ENCODE data around the gene FARP1. TPM values are rescaled to one million over a fixed set of nuclear protein-coding genes. Genes with fewer than 3 reads are reported as not detected.

Gene FARP1
- total and polyA plus RNA-seq, 2 of the 8 experiments (the other 6 are each of a cell fraction or from before 2014, with no cell fraction given), result 24.7 to 104 TPM

- WGBS, 2 experiments (ENCODE audit: extremely low coverage in 1 of 2, insufficient coverage in 1 of 2, insufficient read length in 1 of 2, insufficient replicate concordance in 2 of 2, low coverage in 1 of 2, low lambda C conversion rate in 2 of 2, missing lambda C conversion rate in 1 of 2), result 86% methylated on average over 32 of the region's 37 CpGs; no CpG with 5 or more reads in 1 of the 2 experiments
- no peak overlapping the region for H4K5ac ChIP-seq (ENCODE audit: insufficient read length, low read depth, low read length)
- no peaks in the 10 kb centered on the region for H3K79me2 ChIP-seq (ENCODE audit: control insufficient read depth in 1 of 2, insufficient read depth in 2 of 2, low read length in 2 of 2)
- H3K23me2 ChIP-seq (ENCODE audit: low read depth, low read length), result no peaks in the 10 kb centered on the region
- H3K56ac ChIP-seq (replicated peaks; ENCODE audit: insufficient read length, low read depth, low read length), result no peak overlapping the region
- no peak overlapping the region for H3K18ac ChIP-seq (ENCODE audit: extremely low read depth, low read length)
- H2AK5ac ChIP-seq (ENCODE audit: low read depth, low read length), result no peak overlapping the region
- DNase-seq (ENCODE audit: low read depth in 1 of 2, low spot score in 2 of 2), result no peak
- no peaks in the 10 kb centered on the region for H3K27me3 ChIP-seq (replicated peaks in 1 of 4; ENCODE audit: control insufficient read depth in 3 of 4, extremely low read depth in 1 of 4, insufficient read depth in 3 of 4, low read length in 3 of 4)
- H2BK12ac ChIP-seq (ENCODE audit: low read depth, low read length), result no peak overlapping the region
- H3K27ac ChIP-seq (ENCODE audit: low read depth, low read length), result no peak overlapping the region
- no peak overlapping the region for H3K4me2 ChIP-seq (ENCODE audit: insufficient read depth in 1 of 2, low read depth in 2 of 2, low read length in 2 of 2)
- no peak overlapping the region for H2AFZ ChIP-seq (ENCODE audit: low read length)
- H2BK120ac ChIP-seq (replicated peaks; ENCODE audit: low read depth, low read length), result no peak overlapping the region
- ChIA-PET POLR2A (ENCODE audit: partially characterized antibody) (interaction anchor here (1.9 kb wide), 1 partner anchor 9 kb away, joined by 4 read pairs; no protein-coding TSS in a partner anchor), CTCF (ENCODE audit: partially characterized antibody) (interaction anchor here (1.1 kb wide), 1 partner anchor 32 kb away, joined by 3 read pairs; no protein-coding TSS in a partner anchor)
- no peak for TF ChIP-seq POLR2AphosphoS5 (IDR thresholded peaks at IDR 0.05; ENCODE audit: low read depth, low read length)
- no peak for TF ChIP-seq ZNF274 (IDR thresholded peaks at IDR 0.05; ENCODE audit: borderline replicate concordance, extremely low read depth, low read length)
- no peak for TF ChIP-seq NRF1 (IDR thresholded peaks at IDR 0.05; ENCODE audit: low read depth, low read length)
- TF ChIP-seq CEBPB (IDR thresholded peaks at IDR 0.05; ENCODE audit: low read depth, low read length), result no peak
- H2BK5ac ChIP-seq (ENCODE audit: low read depth, low read length), result no peak overlapping the region
- H3K4ac ChIP-seq (replicated peaks; ENCODE audit: insufficient read length, low read depth, low read length), result no peak overlapping the region
- peaks cover 0 to 4% (median 1%) of the 10 kb centered on the region in 4 experiments; a peak in 2 of 7 replicates for H3K4me1 ChIP-seq (replicated peaks in 1 of 4; ENCODE audit: control insufficient read depth in 3 of 4, insufficient read depth in 4 of 4, low read length in 3 of 4)
- no peak for FAIRE-seq
- H4K91ac ChIP-seq (replicated peaks; ENCODE audit: insufficient read length, low read length), result no peak overlapping the region
- H2BK20ac ChIP-seq (ENCODE audit: low read length), result no peak overlapping the region
- H2BK15ac ChIP-seq (ENCODE audit: low read length), result no peak overlapping the region
- H3K9ac ChIP-seq (replicated peaks in 1 of 4; ENCODE audit: extremely low read depth in 1 of 4, low read depth in 3 of 4, low read length in 3 of 4), result no peak overlapping the region
- peaks cover 4 to 28% (median 9%) of the 10 kb centered on the region in 4 experiments; a peak in 5 of 8 replicates for H3K36me3 ChIP-seq (ENCODE audit: control insufficient read depth in 2 of 4, insufficient read depth in 4 of 4, low read length in 3 of 4)
- no peak overlapping the region; the same call in 1 of the 2 replicates for H4K8ac ChIP-seq (ENCODE audit: extremely low read depth, insufficient read depth, low read length)
- H3K23ac ChIP-seq (ENCODE audit: insufficient read length), result no peak overlapping the region
- no peak overlapping the region for H3K14ac ChIP-seq (ENCODE audit: insufficient read length)
- H3K79me1 ChIP-seq (ENCODE audit: low read depth, low read length), result peaks cover 2% of the 10 kb centered on the region; the same call in 1 of the 2 replicates
- no peaks in the 10 kb centered on the region for H4K20me1 ChIP-seq (replicated peaks in 1 of 2; ENCODE audit: control insufficient read depth in 1 of 2, insufficient read depth in 2 of 2, low read length in 2 of 2)
- H3K9me3 ChIP-seq (ENCODE audit: insufficient read depth in 2 of 2, low read depth in 1 of 2, low read length in 1 of 2), result no peaks in the 10 kb centered on the region
- H3K4me3 ChIP-seq (ENCODE audit: extremely low read depth in 1 of 4, insufficient read depth in 2 of 4, low read depth in 3 of 4, low read length in 4 of 4), result no peak overlapping the region
Measured at GRCh38 chr13:98394820-98395510, 252.1 kb downstream of the FARP1 start.

All from H1 (cell line).